Muscle of leg (tissue), 11 donors: Measurements from ENCODE around the gene MUC20. TPM values are rescaled to one million over a fixed set of nuclear protein-coding genes. Genes with fewer than 3 reads are reported as not detected.
"Not testable (repeated sequence)": the region's sequence is repeated elsewhere in the genome, so short reads cannot be mapped to it uniquely, and the experiment has no call there.

Source experiments
- DNase-seq: peaks from one replicate; pipeline ENCODE4 v3.0.0; 2013
- H3K27ac ChIP-seq: one replicate; pipeline ENCODE4 v1.5.1; 2013; ENCODE audit warnings: mild to moderate bottlenecking, low read length, control low read depth
- H3K27me3 ChIP-seq: one replicate; pipeline ENCODE4 v1.6.1; 2013; ENCODE audit warnings: low read length; ENCODE audit not compliant: control insufficient read depth, insufficient read depth
- H3K36me3 ChIP-seq: one replicate; pipeline ENCODE4 v1.6.1; 2013; ENCODE audit warnings: low read length; ENCODE audit not compliant: control insufficient read depth, insufficient read depth
- H3K4me1 ChIP-seq: one replicate; pipeline ENCODE4 v1.6.1; 2013; ENCODE audit warnings: low read length; ENCODE audit not compliant: control insufficient read depth, insufficient read depth
- H3K4me3 ChIP-seq: one replicate; pipeline ENCODE4 v1.5.1; 2013; ENCODE audit warnings: low read length, control low read depth
- H3K9me3 ChIP-seq: replicated peaks from 2 replicates; pipeline ENCODE4 v1.6.1; 2013; ENCODE audit warnings: low read depth, low read length; ENCODE audit not compliant: control insufficient read depth
- WGBS: methylation state at CpG from one replicate; pipeline ENCODE4 v1.1.5; 2013; ENCODE audit warnings: missing lambda C conversion rate; ENCODE audit not compliant: insufficient coverage; 5-methylcytosine and 5-hydroxymethylcytosine counted together
- polyA plus RNA-seq, 8 donors: library from polyadenylated mRNA; unstranded; fragments of 120-200 nt; gene quantifications; one replicate each; pipeline versions ENCODE4 v1.2.1 to v1.2.3, GENCODE V29; 2013; ENCODE audit warnings: inconsistent platforms in 1 of 8, low replicate concordance in 1 of 8; ENCODE audit not compliant: insufficient read length in 8 of 8, insufficient read depth in 1 of 8
- total RNA-seq: library from RNA; stranded (reverse); fragments of 120-200 nt; gene quantifications from one replicate; pipeline ENCODE4 v1.2.4, GENCODE V29; 2013

The MUC20 gene
- total and polyA plus RNA-seq, 9 donors = 0.66 to 12.0 (median 2.8) TPM

GRCh38 chr3:195731356-195731905, 10.7 kb downstream of the MUC20 start:
- DNase-seq = no peak
- 79% methylated on average over 11 of the region's 11 CpGs for WGBS
- Histone ChIP-seq H3K4me3 (no peak overlapping the region), H3K4me1 (peaks cover 19% of the 10 kb centered on the region), H3K9me3 (no peaks in the 10 kb centered on the region), H3K36me3 (peaks cover 2% of the 10 kb centered on the region), H3K27me3 (no peaks in the 10 kb centered on the region), H3K27ac (no peak overlapping the region)

- no peaks in the 10 kb centered on the region for H3K27me3 ChIP-seq
- H3K4me1 ChIP-seq = peaks cover 12% of the 10 kb centered on the region
- peaks cover 2% of the 10 kb centered on the region for H3K36me3 ChIP-seq
- H3K9me3 ChIP-seq = no peaks in the 10 kb centered on the region
- no peak overlapping the region for H3K27ac ChIP-seq
- no peak overlapping the region for H3K4me3 ChIP-seq
- peak; percentile 69 for DNase-seq
- 22% methylated on average over 8 of the region's 12 CpGs for WGBS
These were observed 12.2 kb downstream of the MUC20 start for GRCh38 chr3:195732940-195733339.

- DNase-seq = no peak
- H3K27ac ChIP-seq = no peak overlapping the region
- H3K9me3 ChIP-seq = no peaks in the 10 kb centered on the region
- H3K4me3 ChIP-seq = no peak overlapping the region
- peaks cover 3% of the 10 kb centered on the region for H3K27me3 ChIP-seq
- peaks cover 2% of the 10 kb centered on the region for H3K36me3 ChIP-seq
- 61% methylated on average over 16 of the region's 16 CpGs for WGBS
- H3K4me1 ChIP-seq = peaks cover 12% of the 10 kb centered on the region
These were observed 14.4 kb downstream of the MUC20 start for GRCh38 chr3:195735036-195735695.

GRCh38 chr3:195736866-195737490, 16.2 kb downstream of the MUC20 start:
- peaks cover 6% of the 10 kb centered on the region for H3K27me3 ChIP-seq
- WGBS = 89% methylated on average over 8 of the region's 12 CpGs
- no peak overlapping the region for H3K27ac ChIP-seq
- no peak overlapping the region for H3K4me3 ChIP-seq
- H3K4me1 ChIP-seq = peaks cover 12% of the 10 kb centered on the region
- DNase-seq = no peak
- H3K9me3 ChIP-seq = no peaks in the 10 kb centered on the region
- H3K36me3 ChIP-seq = no peaks in the 10 kb centered on the region

- H3K4me1 ChIP-seq, H3K27ac ChIP-seq, H3K27me3 ChIP-seq, H3K4me3 ChIP-seq, H3K36me3 ChIP-seq, DNase-seq, H3K9me3 ChIP-seq: not testable (repeated sequence)
- WGBS = 80% methylated on average over 1 of the region's 6 CpGs
These were observed 17.0 kb downstream of the MUC20 start for GRCh38 chr3:195737782-195738181.

- DNase-seq = no peak
- H3K4me1 ChIP-seq = no peaks in the 10 kb centered on the region
- no peak overlapping the region for H3K4me3 ChIP-seq
- no peak overlapping the region for H3K27ac ChIP-seq
- H3K36me3 ChIP-seq = no peaks in the 10 kb centered on the region
- peaks cover 6% of the 10 kb centered on the region for H3K27me3 ChIP-seq
- H3K9me3 ChIP-seq = no peaks in the 10 kb centered on the region
- WGBS = 80% methylated on average over 7 of the region's 14 CpGs
These were observed 17.7 kb downstream of the MUC20 start for GRCh38 chr3:195738274-195739044.

GRCh38 chr3:195739561-195740111, 18.9 kb downstream of the MUC20 start:
- no peaks in the 10 kb centered on the region for H3K36me3 ChIP-seq
- no peaks in the 10 kb centered on the region for H3K4me1 ChIP-seq
- H3K4me3 ChIP-seq = no peak overlapping the region
- DNase-seq = no peak
- WGBS = 100% methylated on average over 2 of the region's 13 CpGs
- no peak overlapping the region for H3K27ac ChIP-seq
- H3K9me3 ChIP-seq = no peaks in the 10 kb centered on the region
- peaks cover 6% of the 10 kb centered on the region for H3K27me3 ChIP-seq

GRCh38 chr3:195744437-195744836, 23.7 kb downstream of the MUC20 start:
- no CpG with 5 or more reads among the region's 4 CpGs for WGBS
- H3K27me3 ChIP-seq = peaks cover 10% of the 10 kb centered on the region
- no peak overlapping the region for H3K4me3 ChIP-seq
- DNase-seq = no peak
- peaks cover 3% of the 10 kb centered on the region for H3K4me1 ChIP-seq
- no peaks in the 10 kb centered on the region for H3K36me3 ChIP-seq
- H3K27ac ChIP-seq = no peak overlapping the region
- no peaks in the 10 kb centered on the region for H3K9me3 ChIP-seq

GRCh38 chr3:195746346-195746745, 25.6 kb downstream of the MUC20 start:
- WGBS = 76% methylated on average over 6 of the region's 8 CpGs
- no peak for DNase-seq
- Histone ChIP-seq H3K36me3 (no peaks in the 10 kb centered on the region), H3K9me3 (no peaks in the 10 kb centered on the region), H3K27me3 (peaks cover 4% of the 10 kb centered on the region), H3K4me3 (no peak overlapping the region), H3K4me1 (peaks cover 3% of the 10 kb centered on the region), H3K27ac (no peak overlapping the region)

- WGBS = 100% methylated on average over 3 of the region's 9 CpGs
- DNase-seq = no peak
- Histone ChIP-seq H3K27ac (no peak overlapping the region), H3K4me3 (no peak overlapping the region), H3K9me3 (no peaks in the 10 kb centered on the region), H3K27me3 (peaks cover 4% of the 10 kb centered on the region), H3K36me3 (no peaks in the 10 kb centered on the region), H3K4me1 (peaks cover 3% of the 10 kb centered on the region)
These were observed 26.0 kb downstream of the MUC20 start for GRCh38 chr3:195746751-195747150.
